22Rv1 (cell line): ENCODE measurements around the gene CPA5.

ENCODE experiments used
- H3K27ac ChIP-seq: fragments of 450-650 bp; 2 replicates; pipeline ENCODE4 v1.5.1; 2017
- ZFX ChIP-seq: fragments of 450-650 bp; IDR thresholded peaks from 2 replicates; pipeline ENCODE4 v1.6.1; 2017; ENCODE audit warnings: antibody characterized with exemption, borderline replicate concordance
- TF ChIP-seq, protein P1 (sequence below): fragments of 450-650 bp; IDR thresholded peaks from 2 replicates; pipeline ENCODE4 v1.5.1; 2017; ENCODE audit warnings: mild to moderate bottlenecking

CPA5 gene

GRCh38 chr7:130379921-130380860, 35.6 kb downstream of the CPA5 start, which contains the start of gene CPA1:
TSS of gene CPA1 (plus strand) at chr7:130380494. CDS start at chr7:130380521, 27 bp downstream.
- no peak within 1 kb of the TSS for H3K27ac ChIP-seq

GRCh38 chr7:130380861-130381455, 36.3 kb downstream of the CPA5 start:
- no peak overlapping the region for H3K27ac ChIP-seq

More at GRCh38 chr7:130379921-130380860, 35.6 kb downstream of the CPA5 start, which contains the start of gene CPA1:
- no peak for TF ChIP-seq ZFX
- TF ChIP-seq, protein P1, sequence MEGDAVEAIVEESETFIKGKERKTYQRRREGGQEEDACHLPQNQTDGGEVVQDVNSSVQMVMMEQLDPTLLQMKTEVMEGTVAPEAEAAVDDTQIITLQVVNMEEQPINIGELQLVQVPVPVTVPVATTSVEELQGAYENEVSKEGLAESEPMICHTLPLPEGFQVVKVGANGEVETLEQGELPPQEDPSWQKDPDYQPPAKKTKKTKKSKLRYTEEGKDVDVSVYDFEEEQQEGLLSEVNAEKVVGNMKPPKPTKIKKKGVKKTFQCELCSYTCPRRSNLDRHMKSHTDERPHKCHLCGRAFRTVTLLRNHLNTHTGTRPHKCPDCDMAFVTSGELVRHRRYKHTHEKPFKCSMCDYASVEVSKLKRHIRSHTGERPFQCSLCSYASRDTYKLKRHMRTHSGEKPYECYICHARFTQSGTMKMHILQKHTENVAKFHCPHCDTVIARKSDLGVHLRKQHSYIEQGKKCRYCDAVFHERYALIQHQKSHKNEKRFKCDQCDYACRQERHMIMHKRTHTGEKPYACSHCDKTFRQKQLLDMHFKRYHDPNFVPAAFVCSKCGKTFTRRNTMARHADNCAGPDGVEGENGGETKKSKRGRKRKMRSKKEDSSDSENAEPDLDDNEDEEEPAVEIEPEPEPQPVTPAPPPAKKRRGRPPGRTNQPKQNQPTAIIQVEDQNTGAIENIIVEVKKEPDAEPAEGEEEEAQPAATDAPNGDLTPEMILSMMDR, result no peak

GRCh38 chr7:130381468-130382312, 37.1 kb downstream of the CPA5 start:
- H3K27ac ChIP-seq, result no peak overlapping the region
- no peak for TF ChIP-seq ZFX
- TF ChIP-seq, protein P1, result peak; percentile 91

More at GRCh38 chr7:130380861-130381455, 36.3 kb downstream of the CPA5 start:
- TF ChIP-seq ZFX, result no peak
- TF ChIP-seq, protein P1, result no peak

DNA sequence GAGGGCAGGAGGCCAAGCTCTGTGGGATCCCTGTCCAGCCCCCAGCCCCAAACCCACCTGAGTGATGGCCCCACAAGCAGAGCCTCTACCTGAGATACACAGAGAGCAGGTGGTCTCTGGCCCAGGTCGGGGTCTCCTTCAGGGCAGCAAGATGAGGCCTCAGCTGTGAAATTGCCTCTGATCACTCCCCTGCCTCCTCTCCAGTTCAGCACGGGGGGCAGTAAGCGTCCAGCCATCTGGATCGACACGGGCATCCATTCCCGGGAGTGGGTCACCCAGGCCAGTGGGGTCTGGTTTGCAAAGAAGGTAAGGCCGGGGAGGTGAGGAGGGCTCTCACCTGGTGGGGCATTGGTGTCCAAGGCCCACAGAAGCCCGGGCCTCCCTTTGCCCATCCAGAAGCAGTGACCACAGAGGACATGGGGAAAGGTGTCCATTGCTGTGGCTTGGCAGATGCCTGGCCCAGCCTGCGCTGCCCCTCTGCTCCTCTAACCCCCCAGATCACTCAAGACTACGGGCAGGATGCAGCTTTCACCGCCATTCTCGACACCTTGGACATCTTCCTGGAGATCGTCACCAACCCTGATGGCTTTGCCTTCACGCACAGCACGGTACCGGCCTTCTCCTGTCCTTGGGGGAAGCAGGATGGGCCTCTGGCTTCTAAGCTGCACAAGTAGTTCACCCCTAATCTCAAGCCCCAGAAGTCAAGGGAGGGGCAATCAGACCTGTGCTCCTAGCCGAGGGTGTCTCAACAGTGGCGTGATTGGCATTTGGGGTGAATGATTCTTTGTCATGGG, 38.8 kb downstream of the CPA5 start:
- H3K27ac ChIP-seq, result no peak overlapping the region
- no peak for TF ChIP-seq ZFX
- TF ChIP-seq, protein P1, result no peak

DNA sequence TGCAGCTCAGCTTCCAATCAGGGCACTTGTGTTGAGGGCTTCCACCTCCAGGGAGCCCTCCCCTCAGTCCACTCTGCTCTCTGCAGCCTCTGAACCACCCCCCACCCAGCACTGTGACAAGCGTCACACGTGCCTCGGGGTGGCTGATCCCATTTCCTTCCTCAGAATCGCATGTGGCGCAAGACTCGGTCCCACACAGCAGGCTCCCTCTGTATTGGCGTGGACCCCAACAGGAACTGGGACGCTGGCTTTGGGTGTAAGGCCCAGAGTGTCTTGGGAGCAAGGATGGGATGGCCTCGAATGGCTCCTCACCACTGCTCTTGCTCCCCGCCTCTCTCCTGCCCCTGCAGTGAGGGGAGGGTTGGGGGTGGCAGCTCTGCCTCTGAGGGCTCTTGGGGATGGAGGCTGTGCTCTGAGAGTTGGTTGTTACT, 39.8 kb downstream of the CPA5 start:
- no peak for TF ChIP-seq ZFX
- TF ChIP-seq, protein P1, result no peak
- H3K27ac ChIP-seq, result no peak overlapping the region

GRCh38 chr7:130384841-130385599, 40.4 kb downstream of the CPA5 start:
- H3K27ac ChIP-seq, result no peak overlapping the region
- TF ChIP-seq, protein P1, result no peak
- no peak for TF ChIP-seq ZFX
